Tibial artery (tissue), 4 donors: ENCODE data around the gene GRID2.

Source experiments
- DNase-seq, 2 donors: peaks; one replicate each; pipeline ENCODE4 v3.0.0-alpha.2; 2019
- H3K27ac ChIP-seq, 2 donors: fragments of 200-600 bp; sonication (generic) in 1 of 2; 1 replicate in 1 of 2; 2 replicates in 1 of 2; pipeline ENCODE4 v1.5.1; 2018 to 2019; ENCODE audit warnings: mild to moderate bottlenecking in 1 of 2
- H3K27me3 ChIP-seq, 2 donors: fragments of 200-600 bp; sonication (generic) in 1 of 2; one replicate each; pipeline versions ENCODE4 v1.5.1 to v1.6.0; 2016 to 2019
- H3K36me3 ChIP-seq, 3 donors: fragments of 200-600 bp; sonication (generic) in 2 of 3; one replicate each; pipeline ENCODE4 v1.5.1; 2016 to 2019; ENCODE audit warnings: mild to moderate bottlenecking in 2 of 3
- H3K4me1 ChIP-seq, 4 donors: fragments of 200-600 bp; sonication (generic) in 2 of 4; 1 replicate in 3 of 4; 2 replicates in 1 of 4; pipeline ENCODE4 v1.5.1; 2016 to 2019
- H3K4me3 ChIP-seq, 2 donors: fragments of 200-600 bp; sonication (generic) in 1 of 2; 1 replicate in 1 of 2; 2 replicates in 1 of 2; pipeline ENCODE4 v1.5.1; 2018 to 2019; ENCODE audit warnings: mild to moderate bottlenecking in 2 of 2
- H3K9me3 ChIP-seq, 3 donors: fragments of 200-600 bp; sonication (generic) in 1 of 3; one replicate each; pipeline ENCODE4 v1.5.1; 2016 to 2019
- intact Hi-C: fragments of 100-400 bp; cut with DNase I; formaldehyde crosslinking; loops from one replicate; pipeline ENCODE4 v1.15.0; 2023; ENCODE audit warnings: low total_unique reads
- TF ChIP-seq, protein P1 (sequence below), 2 experiments: fragments of 200-600 bp in 1 of 2; fragments of 450-650 bp in 1 of 2; IDR thresholded peaks; one replicate each; pipeline ENCODE4 v1.5.1; 2017 to 2019; ENCODE audit warnings: antibody characterized with exemption in 2 of 2, mild to moderate bottlenecking in 1 of 2, moderate library complexity in 1 of 2

Gene GRID2

GRCh38 chr4:93394545-93395081 is 1090.8 kb downstream of the GRID2 start:
- DNase-seq: no peak
- TF ChIP-seq, protein P1, sequence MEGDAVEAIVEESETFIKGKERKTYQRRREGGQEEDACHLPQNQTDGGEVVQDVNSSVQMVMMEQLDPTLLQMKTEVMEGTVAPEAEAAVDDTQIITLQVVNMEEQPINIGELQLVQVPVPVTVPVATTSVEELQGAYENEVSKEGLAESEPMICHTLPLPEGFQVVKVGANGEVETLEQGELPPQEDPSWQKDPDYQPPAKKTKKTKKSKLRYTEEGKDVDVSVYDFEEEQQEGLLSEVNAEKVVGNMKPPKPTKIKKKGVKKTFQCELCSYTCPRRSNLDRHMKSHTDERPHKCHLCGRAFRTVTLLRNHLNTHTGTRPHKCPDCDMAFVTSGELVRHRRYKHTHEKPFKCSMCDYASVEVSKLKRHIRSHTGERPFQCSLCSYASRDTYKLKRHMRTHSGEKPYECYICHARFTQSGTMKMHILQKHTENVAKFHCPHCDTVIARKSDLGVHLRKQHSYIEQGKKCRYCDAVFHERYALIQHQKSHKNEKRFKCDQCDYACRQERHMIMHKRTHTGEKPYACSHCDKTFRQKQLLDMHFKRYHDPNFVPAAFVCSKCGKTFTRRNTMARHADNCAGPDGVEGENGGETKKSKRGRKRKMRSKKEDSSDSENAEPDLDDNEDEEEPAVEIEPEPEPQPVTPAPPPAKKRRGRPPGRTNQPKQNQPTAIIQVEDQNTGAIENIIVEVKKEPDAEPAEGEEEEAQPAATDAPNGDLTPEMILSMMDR (IDR thresholded peaks at IDR 0.05): no peak
- Histone ChIP-seq H3K4me3 (no peak overlapping the region), H3K36me3 (no peaks in the 10 kb centered on the region), H3K9me3 (no peaks in the 10 kb centered on the region), H3K27ac (no peak overlapping the region), H3K27me3 (no peaks in the 10 kb centered on the region), H3K4me1 (no peaks in the 10 kb centered on the region)
- intact Hi-C loops: no loop called here

DNA sequence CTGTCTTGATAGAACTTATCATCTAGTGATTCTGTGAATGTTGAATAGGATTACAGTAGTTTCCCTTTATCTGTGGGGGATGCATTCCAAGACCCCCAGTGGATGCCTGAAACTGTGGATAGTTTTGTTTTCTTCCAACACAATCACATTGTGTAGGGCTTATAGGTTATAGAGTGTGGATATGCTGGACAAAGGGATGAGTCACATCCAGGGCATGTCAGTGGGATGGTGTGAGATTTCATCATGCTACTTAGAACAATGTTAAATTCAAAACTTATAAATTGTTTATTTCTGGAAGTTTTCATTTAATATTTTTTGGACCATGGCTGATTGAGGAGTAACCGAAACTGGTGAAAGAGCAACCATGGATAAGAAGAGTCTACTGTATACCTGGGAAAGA is 1092.5 kb downstream of the GRID2 start:
- Histone ChIP-seq H3K4me3 (no peak overlapping the region), H3K4me1 (no peaks in the 10 kb centered on the region), H3K27me3 (no peaks in the 10 kb centered on the region), H3K9me3 (no peaks in the 10 kb centered on the region), H3K36me3 (no peaks in the 10 kb centered on the region), H3K27ac (no peak overlapping the region)
- DNase-seq: no peak
- intact Hi-C loops: no loop called here
- TF ChIP-seq, protein P1 (IDR thresholded peaks at IDR 0.05): no peak

- Histone ChIP-seq H3K9me3 (no peaks in the 10 kb centered on the region), H3K4me1 (no peaks in the 10 kb centered on the region), H3K36me3 (no peaks in the 10 kb centered on the region), H3K27ac (no peak overlapping the region), H3K4me3 (no peak overlapping the region), H3K27me3 (no peaks in the 10 kb centered on the region)
- TF ChIP-seq, protein P1 (IDR thresholded peaks at IDR 0.05): no peak
- intact Hi-C loops: no loop called here
- no peak for DNase-seq
These were observed 1099.8 kb downstream of the GRID2 start for GRCh38 chr4:93403571-93403970.

DNA sequence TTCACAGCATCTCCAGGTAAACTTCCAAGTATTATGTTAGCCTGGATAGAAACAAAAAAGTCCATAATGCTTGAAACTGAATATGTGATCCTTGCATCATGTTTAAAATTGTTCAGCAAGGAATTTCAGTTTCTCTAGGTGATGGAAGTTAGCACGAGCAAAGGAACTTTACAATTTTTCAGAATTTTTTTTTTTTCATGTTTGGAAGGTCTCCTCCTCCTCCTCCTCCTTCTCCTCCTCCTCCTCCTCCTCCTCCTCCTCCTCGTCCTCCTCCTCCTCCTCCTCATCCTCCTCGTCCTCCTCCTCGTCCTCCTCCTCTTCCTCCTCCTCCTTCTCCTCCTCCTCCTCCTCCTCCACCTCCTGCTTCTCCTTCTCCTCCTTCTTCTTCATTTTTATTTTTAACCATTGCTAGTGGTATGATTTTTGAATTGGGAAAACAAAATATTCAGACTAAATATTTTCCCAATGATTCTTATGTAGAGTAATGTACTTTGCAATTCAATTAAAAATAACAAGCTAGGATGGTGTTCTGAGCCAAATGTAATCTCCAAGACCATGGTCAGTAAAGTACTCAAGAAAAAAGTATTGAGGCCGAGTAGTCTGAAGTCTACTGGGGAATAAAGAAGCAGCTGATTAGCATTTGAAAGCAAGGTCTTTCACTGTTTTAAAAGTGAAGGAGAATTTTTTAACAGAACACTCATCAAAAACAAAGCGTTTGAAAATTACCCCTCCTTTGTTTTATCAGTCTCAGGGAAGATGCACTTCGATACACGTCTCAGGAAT is 1103.9 kb downstream of the GRID2 start:
- no peaks in the 10 kb centered on the region for H3K36me3 ChIP-seq
- H3K4me1 ChIP-seq: no peaks in the 10 kb centered on the region
- DNase-seq: no peak
- TF ChIP-seq, protein P1 (IDR thresholded peaks at IDR 0.05): no peak
- H3K9me3 ChIP-seq: no peaks in the 10 kb centered on the region
- H3K4me3 ChIP-seq: no peak overlapping the region
- H3K27ac ChIP-seq: no peak overlapping the region
- intact Hi-C loops: no loop called here
- H3K27me3 ChIP-seq: no peaks in the 10 kb centered on the region

- Histone ChIP-seq H3K36me3 (no peaks in the 10 kb centered on the region), H3K27me3 (no peaks in the 10 kb centered on the region), H3K4me3 (no peak overlapping the region), H3K27ac (no peak overlapping the region), H3K4me1 (no peaks in the 10 kb centered on the region), H3K9me3 (no peaks in the 10 kb centered on the region)
- DNase-seq: no peak
- TF ChIP-seq, protein P1 (IDR thresholded peaks at IDR 0.05): no peak
- intact Hi-C loops: no loop called here
These were observed 1105.3 kb downstream of the GRID2 start for GRCh38 chr4:93409035-93409434.
